Right lobe of liver (tissue), 4 donors: ENCODE data around the gene GABRG3.

Experiments used
- POLR2A ChIP-seq: fragments of 450-650 bp; IDR thresholded peaks from one replicate; pipeline ENCODE4 v1.6.1; 2017; ENCODE audit warnings: antibody characterized with exemption, mild to moderate bottlenecking
- TF ChIP-seq, protein P1 (sequence below), 4 donors: fragments of 200-600 bp in 3 of 4; fragments of 450-650 bp in 1 of 4; IDR thresholded peaks; one replicate each; pipeline versions ENCODE4 v1.5.1 to v1.8.0; 2016 to 2022; ENCODE audit warnings: antibody characterized with exemption in 4 of 4, mild to moderate bottlenecking in 2 of 4
- donor health status: DM: no; HTN: no; CAD: no.
- donor health status: DM: no; HTN: no; CAD: no.
- donor health status: DM: no; HTN: yes; CAD: no.

DNA sequence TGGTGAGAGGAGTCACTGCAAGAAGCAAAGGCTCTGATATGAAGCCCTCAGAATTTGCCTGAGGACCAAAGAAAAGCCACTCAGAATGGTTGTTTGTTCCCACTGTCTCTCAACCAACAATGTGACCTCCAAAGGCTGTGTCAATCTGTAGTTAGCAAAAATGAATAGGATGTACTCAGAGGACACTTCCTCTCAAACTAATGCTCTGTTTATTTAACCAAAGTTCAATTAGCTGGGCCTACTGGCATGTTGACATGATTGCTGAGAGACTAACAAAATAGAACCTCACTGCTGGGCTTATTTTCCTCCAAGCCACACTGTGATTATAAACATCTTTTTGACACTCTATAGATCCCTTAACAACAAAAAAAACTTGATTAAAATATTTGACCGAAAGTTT is 605.6 kb downstream of the GABRG3 start:
- no peak for TF ChIP-seq POLR2A
- TF ChIP-seq, protein P1, sequence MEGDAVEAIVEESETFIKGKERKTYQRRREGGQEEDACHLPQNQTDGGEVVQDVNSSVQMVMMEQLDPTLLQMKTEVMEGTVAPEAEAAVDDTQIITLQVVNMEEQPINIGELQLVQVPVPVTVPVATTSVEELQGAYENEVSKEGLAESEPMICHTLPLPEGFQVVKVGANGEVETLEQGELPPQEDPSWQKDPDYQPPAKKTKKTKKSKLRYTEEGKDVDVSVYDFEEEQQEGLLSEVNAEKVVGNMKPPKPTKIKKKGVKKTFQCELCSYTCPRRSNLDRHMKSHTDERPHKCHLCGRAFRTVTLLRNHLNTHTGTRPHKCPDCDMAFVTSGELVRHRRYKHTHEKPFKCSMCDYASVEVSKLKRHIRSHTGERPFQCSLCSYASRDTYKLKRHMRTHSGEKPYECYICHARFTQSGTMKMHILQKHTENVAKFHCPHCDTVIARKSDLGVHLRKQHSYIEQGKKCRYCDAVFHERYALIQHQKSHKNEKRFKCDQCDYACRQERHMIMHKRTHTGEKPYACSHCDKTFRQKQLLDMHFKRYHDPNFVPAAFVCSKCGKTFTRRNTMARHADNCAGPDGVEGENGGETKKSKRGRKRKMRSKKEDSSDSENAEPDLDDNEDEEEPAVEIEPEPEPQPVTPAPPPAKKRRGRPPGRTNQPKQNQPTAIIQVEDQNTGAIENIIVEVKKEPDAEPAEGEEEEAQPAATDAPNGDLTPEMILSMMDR (IDR thresholded peaks at IDR 0.05), result no peak
